HG03469 (cell line): ENCODE results near the gene DUS1L.
A peak's percentile ranks its signal among the peaks of the same experiment; 100 is the strongest.

ENCODE experiments used
- ATAC-seq: cut with Tn5 transposase; IDR thresholded peaks from one replicate; pipeline ENCODE4 v1.9.1; 2021; ENCODE audit warnings: mild to moderate bottlenecking, moderate library complexity, moderate number of reproducible peaks; ENCODE audit not compliant: unreplicated experiment

The DUS1L gene

DNA sequence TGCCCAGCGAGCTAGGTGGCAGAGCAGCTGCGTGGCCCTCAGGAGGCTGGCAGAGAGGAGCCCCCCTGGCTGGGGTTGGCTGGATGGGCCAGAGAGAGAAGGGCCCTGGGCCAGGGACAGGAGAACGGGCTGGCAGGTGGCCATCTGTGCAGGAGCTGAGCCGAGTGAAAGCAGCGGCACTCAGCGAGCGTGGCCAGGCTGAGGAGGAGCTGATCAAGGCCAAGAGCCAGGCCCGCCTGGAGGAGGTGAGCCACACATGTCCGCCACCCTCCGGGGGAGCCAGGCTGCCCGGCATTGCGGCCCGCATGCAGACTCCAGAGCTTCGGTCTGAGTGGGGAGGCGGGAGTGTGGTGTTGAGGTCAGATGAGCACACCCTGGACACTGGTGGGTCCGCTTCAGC, 36.2 kb downstream of the DUS1L start:
- no peak for ATAC-seq

DNA sequence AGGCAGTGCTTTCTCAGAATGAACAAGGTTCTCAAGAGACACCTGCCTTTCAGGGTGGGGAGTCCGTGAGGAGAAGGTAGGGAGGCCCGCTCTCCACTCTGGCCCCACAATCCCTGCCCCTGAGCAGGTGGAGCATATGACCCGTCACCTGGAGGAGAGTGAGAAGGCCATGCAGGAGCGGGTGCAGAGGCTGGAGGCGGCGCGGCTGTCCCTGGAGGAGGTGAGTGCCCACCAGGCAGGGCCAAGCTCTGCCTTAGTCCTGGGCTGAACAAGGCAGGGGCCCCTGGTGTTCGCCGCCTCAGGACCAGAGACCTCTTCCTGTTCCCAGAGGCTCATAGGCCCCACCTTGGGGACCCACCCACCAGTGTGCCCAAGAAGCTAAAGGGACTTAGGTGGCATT, 36.6 kb downstream of the DUS1L start:
- ATAC-seq = no peak

DNA sequence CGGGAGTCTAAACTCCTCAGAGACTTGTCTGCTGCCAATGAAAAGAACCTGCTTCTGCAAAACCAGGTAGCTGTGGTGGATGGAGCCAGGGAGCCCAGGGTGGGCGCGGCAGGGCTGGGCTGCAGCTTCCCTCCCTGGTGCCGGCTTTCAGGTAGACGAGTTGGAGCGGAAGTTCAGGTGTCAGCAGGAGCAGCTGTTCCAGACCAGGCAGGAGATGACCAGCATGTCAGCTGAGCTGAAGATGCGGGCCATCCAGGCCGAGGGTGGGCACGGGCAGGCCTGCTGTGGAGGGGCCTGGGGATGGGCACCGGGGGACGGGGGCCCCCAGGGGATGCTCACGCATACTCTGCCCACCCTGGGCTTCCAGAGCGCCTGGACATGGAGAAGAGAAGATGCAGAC, 37.4 kb downstream of the DUS1L start:
- no peak for ATAC-seq

DNA sequence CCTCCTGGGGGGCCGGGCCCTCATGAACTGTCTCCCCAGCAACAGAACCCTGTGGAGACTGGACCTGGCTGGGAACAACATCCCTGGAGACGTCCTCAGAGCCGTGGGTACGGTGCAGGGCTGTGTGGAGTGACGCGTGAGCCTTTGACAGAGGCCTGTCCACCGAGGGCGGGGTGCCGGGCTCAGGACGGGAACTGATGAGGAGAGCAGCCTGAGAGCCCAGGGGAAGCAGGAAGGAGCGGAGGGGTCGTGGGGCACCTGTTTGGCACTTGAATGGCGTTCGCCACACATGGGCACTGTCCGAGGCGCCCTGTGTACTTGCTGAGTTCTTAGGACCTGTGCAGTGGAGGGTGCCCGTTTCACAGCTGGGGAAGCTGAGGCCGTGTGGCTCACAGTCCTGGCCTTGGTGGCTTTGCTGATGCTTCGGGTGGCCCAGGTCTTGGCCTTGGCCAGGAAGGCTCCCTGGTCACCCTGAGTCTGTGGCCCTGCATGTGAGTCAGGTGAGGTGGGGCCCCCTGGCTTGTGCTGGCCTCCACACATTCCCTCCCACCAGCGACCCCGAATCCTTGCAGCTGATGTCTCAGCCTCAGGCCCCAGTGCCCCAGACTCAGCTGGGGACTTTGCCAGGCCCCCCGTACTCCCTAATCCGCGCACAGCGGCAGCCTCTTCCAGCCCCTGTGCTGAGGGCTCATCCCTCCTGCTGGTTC, 40.0 kb downstream of the DUS1L start:
- no peak for ATAC-seq

DNA sequence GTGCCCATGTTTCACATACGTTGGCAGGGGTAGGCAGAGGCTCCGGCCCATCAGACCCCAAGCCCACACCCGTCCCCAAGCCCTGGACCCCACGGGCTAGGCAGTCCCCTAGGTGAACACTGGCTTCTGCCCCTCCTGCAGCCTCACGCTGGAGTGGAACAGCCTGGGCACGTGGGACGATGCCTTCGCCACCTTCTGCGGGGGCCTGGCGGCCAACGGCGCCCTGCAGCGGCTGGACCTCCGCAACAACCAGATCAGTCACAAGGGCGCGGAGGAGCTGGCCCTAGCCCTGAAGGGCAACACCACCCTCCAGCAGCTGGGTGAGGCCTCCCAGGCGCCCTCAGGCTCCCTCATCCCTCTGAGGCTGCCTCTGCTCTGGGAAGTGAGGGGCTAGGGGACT, 40.7 kb downstream of the DUS1L start:
- ATAC-seq = no peak

GRCh38 chr17:82023447-82024241, 42.0 kb downstream of the DUS1L start:
- ATAC-seq = no peak

- peak; percentile 73 for ATAC-seq
Observed at GRCh38 chr17:82022981-82023446, 42.6 kb downstream of the DUS1L start, which contains the start of gene LRRC45. Gene LRRC45 (plus strand): TSS chr17:82023305. CDS start chr17:82023644, 339 bp downstream.

DNA sequence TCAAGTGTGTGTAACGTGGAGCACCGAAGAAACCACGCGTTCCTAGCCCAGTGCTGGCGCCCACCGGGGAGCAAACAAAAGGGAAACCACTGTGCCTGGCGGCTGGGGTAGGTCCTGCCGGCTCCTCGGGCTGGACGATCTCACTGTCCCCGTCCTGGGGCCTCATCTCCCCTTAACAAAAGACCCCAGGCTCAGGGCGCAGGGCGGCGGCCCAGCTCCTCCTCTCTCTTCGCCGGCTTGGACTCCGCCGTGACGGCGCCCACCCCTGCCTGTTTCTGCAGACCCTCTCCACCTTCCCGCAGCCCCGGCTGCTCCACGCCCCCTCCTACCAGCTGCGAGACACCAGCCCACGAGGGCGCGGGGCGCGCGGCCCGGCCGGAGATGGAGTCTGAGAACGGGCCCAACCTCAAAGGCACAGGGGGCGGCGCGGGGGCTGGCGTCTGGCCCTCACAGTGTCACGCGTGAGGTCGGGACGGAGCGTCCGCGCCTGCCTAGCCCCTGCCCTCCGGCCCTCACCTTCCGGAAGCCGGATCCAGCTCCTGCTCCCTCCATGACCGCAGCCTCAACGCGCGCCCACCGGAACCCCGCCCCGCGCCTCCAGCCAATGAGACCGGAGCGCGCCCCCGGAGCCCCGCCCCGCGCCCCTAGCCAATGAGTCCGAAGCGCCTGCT, 43.2 kb downstream of the DUS1L start, which contains the start of gene CENPX:
TSS of gene CENPX (minus strand) at position 569 of the 671 bp plus-strand sequence. CDS start at position 552, 17 bp downstream.
- ATAC-seq = no peak

GRCh38 chr17:82021900-82022309, 43.7 kb downstream of the DUS1L start:
- no peak for ATAC-seq

DNA sequence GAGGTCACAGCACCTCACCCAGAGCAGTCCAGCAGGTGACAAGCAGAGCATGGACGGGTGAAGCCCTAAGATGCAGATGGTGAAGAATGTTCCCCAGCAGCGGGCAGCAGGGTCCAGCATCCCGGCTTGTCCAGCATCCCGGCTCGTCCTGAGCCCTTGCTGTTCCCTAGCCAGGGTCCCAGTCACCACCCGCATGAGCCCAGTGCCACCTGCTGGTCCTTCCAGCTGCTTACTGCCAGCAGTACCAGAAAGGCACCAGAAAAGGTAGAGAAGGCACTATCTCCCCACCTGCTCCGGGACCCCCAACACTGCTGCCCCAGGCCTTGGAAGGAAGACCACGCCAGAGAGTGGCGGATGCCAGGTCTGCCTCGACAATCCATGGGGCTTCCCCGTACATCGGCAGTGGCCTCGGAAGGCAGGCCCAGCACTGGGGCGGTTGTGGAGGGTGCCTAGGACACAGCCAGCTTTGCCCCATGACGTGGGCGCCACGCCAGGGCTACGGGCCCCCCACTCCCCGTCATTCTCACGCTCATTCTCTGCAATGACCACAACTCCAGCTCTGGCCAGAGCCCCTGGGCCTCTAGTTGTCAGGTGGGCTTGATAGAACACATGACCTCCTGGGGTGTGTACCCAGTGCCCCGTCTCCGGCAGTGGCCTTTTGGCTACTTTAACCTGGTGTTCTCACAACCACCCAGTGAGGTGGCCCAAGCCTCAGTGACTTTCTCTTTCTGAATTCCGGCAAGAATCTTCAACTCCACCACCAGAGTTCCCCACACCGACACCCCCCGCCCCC, 44.3 kb downstream of the DUS1L start:
- ATAC-seq = no peak

GRCh38 chr17:82020572-82021106, 45.0 kb downstream of the DUS1L start:
- no peak for ATAC-seq

GRCh38 chr17:82019690-82020571, 45.7 kb downstream of the DUS1L start:
- ATAC-seq = no peak

DNA sequence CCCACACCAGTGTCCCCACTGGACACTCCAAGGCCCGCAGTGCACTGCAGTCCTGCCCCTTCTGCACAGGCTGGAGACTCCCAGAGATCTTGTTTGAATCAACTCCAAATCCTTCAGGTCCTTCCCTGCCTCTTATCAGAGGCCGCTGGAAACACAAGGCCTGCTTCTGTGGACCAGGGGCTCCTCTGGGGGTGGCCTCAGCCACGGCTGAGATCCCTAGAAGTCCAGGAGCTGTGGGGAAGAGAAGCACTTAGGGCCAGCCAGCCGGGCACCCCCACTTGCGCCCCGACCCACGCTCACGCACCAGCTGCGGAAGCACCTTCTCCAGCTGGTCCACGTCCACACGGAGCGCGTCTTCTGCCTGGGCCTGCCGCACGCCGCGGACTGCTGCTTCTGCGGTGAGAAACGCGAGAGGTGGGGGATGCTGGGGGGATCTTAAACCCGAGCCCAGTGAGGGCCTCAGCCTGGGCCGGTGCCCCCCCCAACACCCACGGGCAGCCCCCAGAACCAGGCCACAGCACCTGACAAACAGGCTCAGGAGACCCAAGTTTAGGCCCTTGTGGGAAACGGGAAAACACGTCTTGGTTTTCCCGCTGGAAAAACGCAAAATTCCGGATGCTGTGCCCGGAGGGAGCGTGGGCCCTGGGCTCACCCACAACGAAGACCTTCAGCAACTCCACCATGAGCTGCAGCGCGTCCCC, 46.5 kb downstream of the DUS1L start:
- no peak for ATAC-seq

DNA sequence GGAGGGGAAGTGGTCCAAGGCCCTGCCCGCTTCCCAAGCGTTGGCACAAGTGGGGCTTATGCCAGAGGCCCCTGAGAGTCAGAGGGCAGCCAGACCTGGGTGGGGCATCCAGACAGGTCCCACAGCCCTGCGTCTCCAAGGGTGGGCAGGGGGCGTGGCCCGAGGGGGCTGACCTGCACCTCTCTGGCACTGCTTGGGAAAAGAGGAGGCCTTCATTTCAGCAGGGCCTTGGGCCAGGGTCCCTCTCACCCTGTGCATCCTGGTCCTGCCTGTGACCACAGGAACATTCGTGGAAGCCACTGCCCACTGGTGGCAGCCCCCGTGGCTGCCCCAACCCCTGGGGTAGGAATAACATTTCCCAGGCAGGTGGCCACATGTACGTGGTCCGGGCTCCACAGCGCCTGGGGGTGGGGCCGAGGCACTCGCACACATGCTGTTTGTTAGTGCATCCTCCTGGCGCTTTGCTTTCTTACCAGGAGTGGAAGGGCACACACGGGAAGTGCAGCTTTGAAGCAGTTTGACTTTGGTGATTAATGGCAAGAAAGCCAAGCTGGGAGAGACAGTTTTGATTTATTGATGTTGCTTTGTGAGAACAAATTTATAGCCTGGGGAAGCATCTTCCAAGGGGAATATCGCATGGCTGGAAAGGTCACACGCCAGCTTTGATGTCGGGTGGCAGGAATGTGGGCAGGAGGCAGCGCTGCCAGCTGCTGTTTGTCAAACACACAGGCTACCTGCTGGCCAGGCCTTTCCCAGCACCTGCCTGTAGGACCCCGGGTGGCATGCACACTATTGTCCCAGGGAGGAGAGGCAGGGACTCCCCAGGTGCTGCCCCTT, 47.2 kb downstream of the DUS1L start:
- ATAC-seq = no peak

- ATAC-seq = no peak
Observed at GRCh38 chr17:82017612-82018151, 47.9 kb downstream of the DUS1L start.

DNA sequence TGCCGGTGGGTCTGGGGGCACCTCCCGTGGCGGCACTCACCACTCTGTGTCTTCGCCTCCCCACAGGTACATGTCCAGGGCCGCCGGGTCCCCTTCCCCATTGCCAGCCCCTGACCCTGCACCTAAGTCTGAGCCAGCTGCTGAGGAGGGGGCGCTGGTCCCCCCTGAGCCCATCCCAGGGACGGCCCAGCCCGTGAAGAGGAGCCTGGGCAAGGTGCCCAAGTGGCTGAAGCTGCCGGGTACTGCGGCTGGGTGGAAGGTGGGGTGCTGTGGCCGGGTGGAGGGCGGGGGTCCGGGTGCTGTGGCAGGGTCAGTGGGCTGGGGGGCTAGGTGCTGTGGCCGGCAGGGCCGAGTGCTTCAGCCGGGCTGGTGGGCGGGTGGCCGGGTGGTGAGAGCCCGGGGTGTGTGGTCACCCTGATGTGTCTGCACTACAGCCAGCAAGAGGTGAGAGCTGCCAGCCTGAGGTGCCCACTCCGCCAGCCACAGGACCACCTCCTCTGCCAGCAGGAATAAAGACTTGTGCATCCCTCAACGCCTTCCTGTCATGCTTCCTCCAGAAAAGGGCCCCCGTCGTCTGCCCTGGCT, 48.6 kb downstream of the DUS1L start:
- no peak for ATAC-seq
